ENCODE results near the gene H2BW2. TPM values are rescaled to one million over a fixed set of nuclear protein-coding genes. Genes with fewer than 3 reads are reported as not detected.
"Not testable (repeated sequence)": the region's sequence is repeated elsewhere in the genome, so short reads cannot be mapped to it uniquely, and the experiment has no call there.

Gene H2BW2
- not detected for total RNA-seq

DNA sequence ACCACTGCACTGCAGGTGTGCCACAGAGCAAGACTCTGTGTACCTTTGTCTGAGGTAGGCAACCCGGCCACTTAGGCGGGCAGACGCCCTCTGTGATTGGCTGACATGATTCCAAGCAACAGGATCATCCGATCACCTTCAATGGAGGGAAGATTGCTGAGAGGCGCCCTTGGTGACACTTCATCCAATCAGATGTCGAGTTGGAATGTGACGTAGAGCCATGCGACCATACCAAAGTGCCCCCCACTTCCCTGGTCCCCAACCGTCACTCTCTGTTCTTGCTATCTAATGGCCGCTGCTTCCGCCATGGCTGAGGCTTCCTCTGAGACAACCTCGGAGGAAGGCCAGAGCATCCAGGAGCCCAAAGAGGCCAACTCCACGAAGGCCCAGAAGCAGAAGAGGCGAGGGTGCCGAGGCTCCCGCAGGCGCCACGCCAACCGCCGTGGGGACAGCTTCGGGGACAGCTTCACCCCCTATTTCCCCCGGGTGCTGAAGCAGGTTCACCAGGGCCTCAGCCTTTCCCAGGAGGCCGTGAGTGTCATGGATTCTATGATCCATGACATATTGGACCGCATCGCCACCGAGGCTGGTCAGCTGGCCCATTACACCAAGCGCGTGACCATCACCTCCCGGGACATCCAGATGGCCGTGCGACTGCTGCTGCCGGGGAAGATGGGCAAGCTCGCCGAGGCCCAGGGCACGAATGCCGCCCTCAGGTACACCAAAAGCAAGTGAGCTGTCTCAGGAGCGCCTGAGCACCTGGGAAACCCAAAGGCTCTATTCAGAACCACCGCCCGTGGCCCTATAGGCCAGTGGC lies at the start of gene H2BW2:
H2BW2 (plus strand) TSS at position 268 of the 817 bp plus-strand sequence; CDS start at position 307, 39 bp downstream.
- no peak for DNase-seq

DNA sequence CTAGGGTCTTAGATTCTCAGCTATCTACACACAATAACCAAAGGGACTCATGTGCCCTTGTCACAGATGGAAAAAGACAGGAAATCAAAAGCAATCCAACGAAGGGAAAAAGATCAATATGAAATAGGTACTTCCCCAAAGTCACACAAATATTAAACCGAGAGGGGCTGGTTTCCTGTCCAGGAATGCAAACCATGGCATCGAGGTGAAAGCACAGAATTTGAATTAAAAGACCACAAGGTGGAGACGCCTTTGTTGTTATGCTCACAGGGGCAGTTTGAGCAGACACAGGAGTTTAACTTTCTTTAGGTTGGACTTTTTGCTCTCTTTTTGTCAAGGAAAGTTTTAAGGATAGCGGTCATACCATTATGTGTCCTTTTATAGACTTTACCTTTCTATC lies 40.5 kb upstream of the H2BW2 start:
- no peak for DNase-seq

DNA sequence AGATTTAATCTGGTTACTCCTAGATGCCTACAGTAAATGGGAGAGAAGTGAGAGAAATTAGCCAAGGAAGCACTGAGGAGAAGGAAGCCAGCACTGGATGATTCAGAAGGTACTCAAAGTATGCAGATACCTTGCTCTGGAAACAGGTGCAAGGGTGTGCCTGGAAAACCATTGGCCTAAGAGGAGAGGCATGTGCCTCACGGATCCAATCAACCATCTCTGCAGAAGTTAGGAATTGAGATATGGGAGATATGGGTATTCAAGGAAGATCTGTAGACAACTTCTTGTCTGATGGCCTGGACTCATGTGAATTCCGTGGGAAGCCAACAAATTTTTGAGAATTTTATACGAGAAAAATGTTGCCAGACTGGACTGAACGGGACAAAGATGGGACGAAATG lies 30.9 kb upstream of the H2BW2 start:
- no peak for DNase-seq

DNA sequence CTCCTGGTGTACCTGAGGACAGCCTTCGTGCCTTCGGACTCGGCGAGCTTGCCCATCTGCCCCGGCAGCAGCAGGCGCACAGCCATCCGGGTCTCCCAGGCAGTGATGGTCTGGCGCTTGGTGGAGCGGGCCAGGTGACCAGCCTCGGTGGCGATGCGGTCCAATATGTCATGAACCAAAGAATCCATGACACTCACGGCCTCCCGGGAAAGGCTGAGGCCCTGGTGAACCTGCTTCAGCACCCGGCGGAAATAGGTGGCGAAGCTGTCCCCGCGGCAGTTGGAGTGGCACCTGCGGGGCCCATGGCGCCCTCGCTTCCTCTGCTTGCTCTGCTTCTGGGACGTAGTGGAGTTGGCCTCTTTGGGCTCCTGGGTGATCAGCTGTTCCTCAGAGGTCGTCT lies 26.6 kb upstream of the H2BW2 start:
- no peak for DNase-seq

DNA sequence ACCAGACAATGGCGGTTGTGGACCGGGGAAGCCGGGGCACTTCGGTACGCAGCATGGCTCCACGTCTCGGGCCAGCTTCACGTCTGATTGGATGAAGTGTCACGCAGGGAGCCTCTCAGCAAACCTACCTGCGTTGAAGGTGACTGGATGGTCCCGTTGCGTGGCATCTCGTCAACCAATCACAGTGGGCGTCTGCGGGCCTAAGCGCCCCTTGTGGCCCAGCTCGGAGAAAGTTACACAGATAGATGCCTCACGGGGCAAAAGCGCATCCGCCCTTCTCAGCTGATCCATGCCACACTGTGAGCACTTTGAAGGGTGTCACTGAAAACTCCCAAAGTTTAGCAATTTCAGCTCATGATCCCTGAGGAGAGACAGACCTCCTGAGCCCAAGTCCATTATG lies 26.1 kb upstream of the H2BW2 start, which contains the start of gene H2BW1:
H2BW1 (minus strand) TSS at position 103 of the 400 bp plus-strand sequence. CDS start 132 bp downstream, outside the sequence.
- no peak for DNase-seq

DNA sequence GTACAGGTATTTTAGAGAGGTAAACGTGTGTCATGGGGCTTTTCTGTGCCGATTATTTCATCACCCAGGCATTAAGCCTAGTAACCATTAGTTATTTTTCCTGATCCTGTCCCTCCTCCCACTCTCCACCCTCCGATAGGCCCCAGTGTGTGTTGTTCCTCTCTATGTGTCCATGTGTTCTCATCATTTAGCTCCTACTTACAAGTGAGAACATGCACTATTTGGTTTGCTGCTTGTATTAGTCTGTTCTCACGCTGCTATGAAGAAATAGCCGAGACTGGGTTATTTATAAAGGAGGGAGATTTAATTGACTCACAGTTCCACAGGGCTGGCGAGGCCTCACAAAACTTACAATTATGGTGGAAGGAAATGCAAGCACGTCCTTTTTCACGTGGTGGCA lies 24.2 kb upstream of the H2BW2 start:
- DNase-seq: not testable (repeated sequence)

DNA sequence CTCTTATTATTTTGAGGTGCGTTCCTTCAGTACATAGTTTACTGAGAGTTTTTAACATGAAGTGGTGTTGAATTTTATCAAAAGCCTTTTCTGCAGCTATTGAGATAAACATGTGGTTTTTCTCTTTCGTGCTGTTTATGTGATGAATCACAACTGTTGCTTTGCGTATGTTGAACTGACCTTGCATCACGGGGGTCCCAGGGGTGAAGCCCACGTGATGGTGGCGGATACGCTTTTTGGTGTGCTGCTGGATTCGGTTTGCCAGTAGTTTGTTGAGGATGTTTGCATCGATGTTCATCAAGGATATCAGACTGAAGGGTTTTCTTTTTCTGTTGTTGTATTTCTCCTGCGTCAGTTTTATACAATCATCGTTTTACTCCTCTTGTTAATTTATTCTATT lies 21.6 kb upstream of the H2BW2 start:
- no peak for DNase-seq

DNA sequence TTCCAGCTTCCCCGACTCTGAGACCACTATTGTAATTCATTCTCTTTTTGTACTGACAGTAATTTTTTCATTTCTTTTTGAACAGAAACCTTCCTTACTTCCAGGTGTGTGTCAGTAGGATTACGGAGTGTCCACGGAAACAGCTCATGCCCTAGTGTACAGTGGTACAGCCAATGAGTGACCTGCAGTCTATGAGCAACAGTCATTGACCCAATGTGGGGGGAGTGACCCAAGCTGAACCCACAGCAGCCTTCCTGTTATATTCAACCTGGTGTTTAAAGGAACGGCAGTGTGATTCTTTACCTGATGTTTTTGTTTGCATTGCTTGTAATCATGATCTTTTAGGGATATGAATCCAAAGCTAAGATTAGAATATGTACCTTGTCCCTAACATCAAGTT lies 1.2 kb downstream of the H2BW2 start:
- DNase-seq: no peak

DNA sequence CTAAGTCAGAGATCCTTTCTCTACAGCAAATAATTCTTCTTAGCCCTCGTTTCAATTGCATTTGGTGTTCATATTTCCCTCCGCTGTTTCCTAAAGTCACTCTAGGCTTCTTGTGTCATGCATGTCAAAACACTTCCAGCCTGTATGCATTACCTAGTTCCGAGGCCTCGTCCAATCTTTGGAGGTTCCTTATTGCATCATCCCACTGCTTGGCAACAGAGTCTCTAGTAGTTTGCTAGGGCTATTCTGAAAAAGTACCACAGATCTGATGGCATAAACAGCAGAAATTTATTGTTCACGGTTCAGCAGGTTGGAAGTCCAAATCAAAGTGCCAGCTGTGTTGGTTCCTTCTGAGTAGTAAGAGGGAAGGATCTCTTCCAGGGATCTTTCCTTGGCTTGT lies 5.9 kb downstream of the H2BW2 start:
- no peak for DNase-seq

DNA sequence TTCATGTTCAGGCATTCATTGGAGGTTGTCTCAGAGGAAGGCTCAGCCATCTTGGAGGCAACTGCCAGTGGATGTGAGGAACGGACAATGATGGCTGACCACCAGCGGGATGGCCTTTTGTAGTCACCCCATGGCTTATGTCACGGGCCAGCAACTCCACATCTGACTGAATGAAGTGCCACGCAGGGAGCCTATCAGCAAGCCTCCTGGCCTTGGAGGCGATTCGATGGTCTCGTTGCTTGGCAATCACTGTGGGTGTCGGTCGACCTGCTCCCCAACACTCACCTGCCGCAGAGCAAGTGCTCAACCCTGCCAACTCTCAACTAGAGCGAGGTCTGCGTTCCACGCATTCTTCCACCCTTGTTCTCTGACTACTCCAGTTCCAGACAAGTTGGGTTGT lies 7.4 kb downstream of the H2BW2 start:
- DNase-seq: no peak

DNA sequence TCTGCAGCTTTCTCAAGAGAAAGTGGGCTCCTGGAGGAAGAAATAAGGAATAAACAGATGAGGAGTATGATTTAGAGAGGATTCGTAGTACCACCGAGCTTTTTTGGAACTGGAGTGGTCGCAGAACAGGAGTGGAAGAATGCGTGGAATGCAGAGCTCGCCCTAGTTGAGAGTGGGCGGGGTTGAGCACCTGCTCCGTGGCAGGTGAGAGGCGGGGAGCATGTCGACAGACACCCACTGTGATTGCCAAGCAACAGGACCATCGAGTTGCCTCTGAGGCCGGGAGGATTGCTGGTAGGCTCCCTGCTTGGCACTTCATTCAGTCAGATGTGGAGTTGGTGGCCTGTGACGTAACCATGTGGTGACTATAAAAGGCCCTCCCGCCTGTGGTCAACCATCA lies 15.2 kb downstream of the H2BW2 start:
- DNase-seq: not testable (repeated sequence)

DNA sequence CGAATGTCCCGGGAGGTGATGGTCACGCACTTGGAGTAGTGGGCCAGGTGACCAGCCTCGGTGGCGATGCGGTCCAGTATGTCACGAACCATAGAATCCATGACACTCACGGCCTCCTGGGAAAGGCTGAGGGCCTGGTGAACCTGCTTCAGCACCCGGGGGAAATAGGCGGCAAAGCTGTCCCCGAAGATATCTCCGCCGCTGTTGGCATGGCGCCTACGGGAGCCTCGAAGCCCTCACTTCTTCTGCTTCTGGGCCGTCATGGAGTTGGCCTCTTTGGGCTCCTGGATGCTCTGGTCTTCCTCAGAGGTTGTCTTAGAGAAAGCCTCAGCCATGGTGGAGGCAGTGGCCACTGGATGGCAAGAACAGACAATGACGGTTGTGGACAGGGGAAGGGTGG lies 22.9 kb downstream of the H2BW2 start:
- DNase-seq: not testable (repeated sequence)

DNA sequence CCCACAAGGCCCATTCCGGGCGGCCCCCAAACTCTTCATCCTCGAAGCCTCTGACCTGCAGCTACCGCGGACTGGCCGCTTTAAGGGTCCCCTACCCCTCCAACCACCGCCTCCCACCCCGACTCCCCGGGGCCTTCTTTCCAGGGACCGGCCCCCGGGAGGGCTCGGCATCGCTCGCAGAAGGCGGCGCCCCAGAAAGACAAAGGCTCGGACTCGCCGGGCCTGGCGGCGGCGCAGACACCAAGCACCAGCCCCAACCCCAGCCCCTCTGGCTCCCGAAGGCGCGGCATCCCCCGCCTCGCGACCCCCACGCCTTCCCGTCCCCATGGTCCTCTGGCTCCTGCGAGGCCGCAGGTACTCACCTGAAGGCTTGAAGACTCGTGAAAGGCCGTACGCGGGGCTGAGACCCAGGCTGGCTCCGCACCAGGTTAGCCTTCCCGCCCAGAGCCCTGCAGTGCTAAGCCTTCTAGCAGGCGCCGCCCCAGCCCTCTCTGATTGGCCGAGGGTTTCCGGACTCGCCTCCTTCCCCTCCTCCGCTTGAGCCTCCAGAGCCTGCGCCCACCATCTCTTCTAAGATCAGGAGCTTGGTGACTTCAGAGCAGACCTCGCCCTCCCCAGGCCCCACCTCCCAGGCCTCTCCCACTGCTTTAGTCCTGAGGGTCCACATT lies 36.2 kb downstream of the H2BW2 start, which contains the start of gene TMSB15C:
TMSB15C (minus strand) TSS at position 459 of the 668 bp plus-strand sequence.
- not testable (repeated sequence) for DNase-seq

DNA sequence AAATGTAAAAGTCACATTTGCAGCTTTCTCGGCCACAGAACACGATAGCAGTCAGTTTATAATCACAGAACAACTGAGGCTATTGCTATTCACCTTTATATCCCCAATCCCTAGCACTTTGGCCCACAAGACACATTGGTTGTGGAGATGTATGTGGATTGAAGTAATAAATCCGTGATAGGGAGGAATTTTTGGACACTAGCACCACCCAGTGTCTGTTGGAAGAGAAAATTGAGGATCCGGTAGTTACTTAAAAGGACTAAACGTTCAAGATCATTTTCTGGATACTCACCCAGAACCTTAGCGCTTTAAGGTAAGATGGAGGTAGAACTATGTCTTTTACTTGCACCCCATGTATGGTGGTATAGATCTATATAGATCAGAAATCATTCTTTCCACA lies 38.1 kb downstream of the H2BW2 start:
- DNase-seq: not testable (repeated sequence)

DNA sequence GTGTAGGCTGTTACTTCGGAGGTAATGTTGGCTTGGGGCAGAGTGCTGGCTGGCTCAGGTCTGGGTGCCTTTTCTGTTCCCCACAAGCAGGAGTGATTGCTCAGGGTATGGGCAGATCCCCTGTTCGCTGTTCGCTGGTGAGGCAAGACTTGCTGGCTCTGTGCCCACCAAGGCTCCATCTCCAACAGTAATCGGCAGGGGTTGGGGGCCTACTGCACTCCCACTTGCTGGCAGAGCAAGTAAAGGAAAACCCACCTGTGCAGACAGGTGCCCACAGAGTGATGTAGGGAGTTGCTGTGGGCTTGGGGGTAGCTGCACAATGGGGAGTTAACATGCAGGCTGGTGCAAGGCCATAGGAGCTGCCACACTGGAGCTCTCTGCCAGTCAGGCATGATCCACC lies 44.3 kb downstream of the H2BW2 start:
- DNase-seq: no peak

DNA sequence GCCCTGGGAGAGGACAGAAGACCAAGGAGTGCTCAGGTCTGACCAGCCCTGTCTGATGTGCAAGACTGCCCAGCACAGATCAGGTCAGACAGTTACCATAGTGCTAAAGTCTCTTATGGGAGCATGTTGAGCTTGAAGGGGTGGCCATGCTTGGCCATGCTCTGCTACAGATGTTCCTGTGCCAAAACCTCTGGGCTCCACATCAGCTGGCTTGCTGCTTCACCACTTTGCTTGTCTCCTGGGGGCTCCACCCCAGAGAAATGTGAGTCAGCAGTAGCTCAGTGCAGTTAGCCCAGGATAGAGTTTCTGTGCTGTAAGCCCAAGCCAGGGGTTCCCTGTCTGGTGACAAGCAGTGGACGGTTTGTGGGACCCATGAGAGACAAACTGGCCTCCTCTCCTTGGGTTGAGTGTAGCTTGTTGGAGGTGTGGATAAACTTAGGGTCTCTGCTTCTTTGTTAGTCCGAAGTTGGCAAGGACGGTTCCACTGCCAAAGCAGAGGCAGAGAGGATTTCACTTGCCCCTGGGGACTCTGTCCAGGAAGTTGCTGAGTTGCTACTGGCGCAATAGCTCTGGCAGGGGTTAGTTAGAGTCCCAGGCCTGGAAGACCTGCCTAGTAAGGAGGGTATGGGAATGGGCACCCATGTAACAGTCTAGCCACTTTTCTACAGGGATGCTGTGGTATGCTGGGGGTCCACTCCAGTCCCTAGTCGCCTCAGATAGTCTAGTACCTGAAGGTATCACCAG lies 45.0 kb downstream of the H2BW2 start:
- no peak for DNase-seq

DNA sequence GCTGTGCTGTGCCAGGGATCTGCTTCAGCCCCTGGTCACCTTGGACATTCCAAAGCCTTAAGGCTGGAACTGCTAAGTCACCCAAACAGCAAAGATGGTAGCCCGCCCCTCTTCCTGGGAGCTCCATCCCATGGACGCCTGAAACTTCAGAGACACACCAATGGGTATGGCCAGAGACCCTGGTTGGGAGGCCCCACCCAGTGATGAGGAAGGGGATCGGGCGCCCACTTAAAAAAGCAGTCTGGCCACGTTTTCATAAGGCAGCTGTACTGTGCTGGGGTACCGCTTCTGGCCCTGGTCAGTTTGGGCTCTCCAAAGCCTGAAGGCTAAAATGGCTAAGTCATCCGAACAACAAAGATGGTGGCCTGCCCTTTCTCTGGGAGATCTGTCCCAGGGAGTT lies 45.7 kb downstream of the H2BW2 start:
- no peak for DNase-seq

DNA sequence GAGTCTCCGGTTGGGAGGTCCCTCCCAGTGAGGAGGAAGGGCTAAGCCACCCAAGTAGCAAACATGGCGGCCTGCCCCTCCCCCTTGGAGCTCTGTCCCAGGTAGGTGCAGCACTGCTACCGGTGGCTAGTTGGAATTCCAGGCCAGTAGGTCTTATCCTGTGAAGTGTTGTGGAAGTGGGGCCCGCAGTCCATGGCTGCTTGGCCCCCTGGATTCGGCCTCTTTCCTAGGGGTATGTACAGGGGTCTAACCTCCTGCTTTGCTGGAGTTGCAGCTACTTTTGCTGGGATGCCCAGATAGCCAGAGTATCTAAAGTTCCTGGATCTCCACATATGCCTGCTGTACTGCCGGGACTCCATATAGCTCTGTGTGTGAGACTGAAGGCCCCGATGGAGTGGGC lies 46.2 kb downstream of the H2BW2 start:
- DNase-seq: no peak
